ENCODE results near the gene XYLT1.

XYLT1 gene

DNA sequence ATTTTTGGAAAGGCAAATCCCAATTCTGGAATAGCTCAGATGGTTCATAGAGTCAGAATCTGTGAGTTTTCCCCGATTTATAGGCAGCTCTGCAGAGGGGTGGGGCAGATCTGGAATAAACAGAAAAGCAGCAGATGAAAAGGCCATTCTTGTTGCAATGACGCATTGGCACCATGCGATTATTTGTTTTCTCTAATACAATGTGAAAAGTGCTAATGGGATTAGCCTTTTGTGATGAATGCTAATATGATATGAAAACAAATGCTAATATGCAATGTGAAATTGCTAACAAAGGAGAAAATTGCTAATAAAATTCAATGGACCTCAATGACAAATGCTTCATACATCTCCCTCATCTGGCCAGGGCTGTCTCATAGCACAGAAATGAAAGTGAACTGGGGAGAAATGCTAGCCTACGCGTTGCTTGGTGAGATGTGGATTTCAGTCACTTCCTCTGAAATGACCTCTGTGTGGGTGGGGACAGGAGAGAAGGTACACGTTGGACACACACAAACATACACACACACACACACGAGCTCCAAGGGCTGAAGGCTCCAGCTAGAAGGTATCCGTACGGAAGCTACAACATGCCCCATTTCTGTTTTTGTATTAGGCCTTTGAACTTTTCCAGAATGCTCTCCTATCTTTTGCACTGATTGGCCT lies 394.5 kb downstream of the XYLT1 start:
- DNase-seq, result no peak

DNA sequence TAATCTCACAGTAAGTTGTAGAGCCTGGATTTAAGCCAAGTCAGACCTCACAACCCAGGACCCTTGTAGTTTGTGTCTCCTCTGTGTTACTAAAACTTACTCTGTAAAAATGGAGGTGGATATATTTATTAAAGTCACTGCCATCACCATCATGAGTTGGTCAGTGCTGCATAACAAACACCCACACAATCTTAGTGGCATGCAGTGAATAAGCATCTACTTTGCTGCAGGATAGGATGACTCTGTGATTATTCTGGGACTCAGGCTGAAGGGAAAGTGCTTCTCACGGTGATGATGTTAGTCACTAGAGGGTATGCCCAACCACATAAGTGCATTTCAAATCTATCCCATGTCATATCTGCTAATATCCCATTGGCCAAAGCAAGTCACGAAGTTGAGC lies 398.7 kb downstream of the XYLT1 start:
- no peak for DNase-seq

DNA sequence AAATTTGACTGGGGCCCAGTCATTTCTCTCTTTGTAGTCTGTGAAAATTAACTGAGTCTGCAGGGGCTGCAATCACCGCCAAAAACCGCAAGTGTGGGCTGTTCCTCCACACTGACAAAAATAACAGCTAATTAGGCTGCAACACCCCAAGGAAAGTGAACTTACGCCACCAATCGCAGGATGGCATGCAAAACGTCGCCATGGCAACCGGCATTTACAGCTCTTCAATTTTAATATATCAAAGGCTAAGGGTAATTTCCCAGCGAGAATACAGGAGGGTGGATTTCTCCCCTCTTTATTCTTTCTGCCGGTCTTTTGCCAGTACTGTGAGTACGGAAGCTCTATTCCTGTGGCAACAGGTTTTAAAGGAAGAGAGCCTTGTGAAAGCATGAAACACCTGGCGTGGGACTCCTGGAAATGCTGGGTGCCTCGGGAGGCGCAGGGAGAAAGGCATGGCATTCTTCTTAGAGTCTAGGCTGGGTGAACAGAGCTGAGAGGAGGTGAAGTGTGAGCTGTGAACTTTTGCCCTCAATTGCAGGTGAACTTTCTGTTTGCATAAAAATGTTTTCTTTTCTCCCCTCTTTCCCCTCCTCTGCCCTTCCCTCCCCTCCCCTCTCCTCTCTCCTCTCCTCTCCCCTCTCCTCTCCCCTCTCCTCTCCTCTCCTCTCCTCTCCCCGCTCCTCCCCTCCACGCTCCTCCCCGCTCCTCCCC lies 399.7 kb downstream of the XYLT1 start:
- peak; percentile 85 for DNase-seq

DNA sequence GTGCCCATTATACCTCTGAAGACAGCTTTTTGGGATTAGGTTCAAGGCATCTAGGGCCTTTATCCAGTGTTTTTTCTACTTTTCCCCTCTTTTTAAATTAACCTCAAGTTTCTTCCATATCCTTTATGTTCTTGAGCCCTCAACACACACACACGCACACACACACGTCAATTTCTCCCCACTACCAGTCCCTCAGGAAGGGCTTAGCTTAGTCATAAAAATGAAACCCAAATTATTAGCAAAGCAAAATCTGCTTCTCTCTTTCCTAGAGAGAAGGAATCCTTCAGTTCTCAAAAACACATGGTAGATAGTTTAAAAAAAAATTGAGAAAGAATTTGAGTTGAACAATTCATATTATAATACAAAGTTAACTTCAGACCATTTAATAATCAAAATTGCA lies 401.1 kb downstream of the XYLT1 start:
- no peak for DNase-seq

DNA sequence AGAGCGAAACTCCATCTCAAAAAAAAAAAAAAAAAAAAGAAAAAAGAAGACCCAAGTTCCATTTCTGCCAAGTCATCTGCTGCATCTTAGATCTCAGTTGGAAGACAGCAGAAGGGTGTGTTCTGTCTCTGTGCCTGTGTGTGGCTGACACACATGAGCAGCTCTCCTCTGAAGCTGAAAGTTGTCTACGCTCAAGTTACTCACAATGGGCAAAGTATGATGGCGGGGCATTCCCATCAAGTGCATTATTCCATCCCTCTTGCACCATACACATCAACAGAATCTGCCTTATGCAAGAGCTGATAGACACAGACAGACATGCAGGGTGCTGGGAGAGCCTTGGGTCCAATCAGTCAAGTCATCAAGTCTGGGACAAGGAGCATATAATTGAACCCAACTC lies 402.2 kb downstream of the XYLT1 start:
- no peak for DNase-seq

DNA sequence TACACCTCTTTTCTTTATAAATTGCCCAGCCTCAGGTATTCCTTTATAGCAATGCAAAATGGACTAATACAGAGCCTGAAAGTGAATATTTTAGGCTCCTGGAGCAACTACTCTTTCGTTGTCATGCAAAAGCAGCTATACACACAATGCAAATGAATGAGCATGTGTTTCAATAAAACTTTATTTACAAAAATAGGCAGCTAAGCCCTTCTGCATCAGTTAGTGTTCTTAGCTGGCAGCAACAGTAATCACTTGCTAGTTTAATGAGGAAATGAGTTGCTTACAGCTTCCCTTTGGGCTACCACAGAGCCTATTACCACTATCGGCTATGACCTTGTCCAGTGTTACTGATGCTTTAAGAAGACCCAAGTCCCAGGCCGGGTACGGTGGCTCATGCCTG lies 402.9 kb downstream of the XYLT1 start:
- no peak for DNase-seq

DNA sequence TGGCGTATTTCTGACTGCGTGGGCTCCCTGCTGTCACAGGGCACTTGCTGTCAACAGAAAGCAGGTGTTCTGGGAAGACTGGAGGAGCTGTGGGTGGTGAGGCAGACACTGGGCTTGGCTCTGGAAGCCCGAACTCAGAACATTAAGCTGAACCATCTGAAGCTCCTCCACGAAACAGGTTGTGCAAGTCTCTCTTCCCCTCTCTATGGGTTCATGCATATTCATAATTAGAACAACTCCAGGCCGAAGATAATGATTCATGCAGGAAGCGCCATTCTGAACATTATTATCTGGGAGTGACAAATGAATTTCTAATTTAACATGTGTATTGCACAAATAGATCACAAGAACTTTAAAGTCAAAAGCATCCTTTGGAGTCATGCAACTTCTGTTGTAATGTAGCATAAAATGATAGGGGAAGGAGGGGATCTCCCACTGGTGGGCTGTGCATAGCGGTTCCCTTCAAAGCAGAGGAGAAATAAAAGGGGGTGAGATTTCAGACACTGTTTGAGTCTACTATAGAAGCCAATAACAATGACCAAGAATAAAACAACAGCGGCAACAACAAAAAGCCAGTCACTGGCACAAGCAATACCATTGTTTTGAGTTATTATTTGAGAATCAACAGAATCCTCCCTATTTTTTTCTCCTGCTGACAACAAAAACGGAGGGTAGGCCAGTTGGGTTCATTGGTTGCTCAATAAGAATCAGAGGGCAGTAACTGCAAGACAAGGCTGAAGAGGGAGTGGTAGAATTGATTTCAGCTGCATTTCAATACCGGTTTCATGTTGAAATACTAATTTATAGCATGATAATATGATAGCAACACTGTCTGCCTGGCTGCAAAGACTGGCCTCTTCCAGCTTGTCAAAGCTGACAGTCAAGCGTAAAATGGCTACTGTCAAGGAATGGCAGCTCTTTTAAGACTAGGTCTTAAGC lies 407.3 kb downstream of the XYLT1 start:
- DNase-seq, result no peak

DNA sequence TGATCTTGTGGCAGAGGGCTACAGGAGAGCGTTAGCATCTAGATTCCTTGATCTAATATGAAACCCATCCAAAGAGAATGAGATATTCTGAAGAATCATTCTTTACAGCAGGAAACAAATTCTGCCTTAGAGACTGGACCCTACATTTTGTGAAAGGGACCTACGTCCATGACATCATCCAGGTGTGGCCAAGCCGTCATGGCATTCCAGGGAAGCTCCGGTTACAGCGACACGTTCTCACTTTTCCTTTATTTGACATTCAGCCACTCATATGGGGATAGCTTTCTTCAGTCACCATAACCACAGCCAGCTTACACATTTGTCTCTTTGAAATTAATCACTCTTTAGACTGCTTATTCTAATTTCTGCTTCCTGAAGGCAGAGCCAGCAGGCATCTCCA lies 408.1 kb downstream of the XYLT1 start:
- no peak for DNase-seq

DNA sequence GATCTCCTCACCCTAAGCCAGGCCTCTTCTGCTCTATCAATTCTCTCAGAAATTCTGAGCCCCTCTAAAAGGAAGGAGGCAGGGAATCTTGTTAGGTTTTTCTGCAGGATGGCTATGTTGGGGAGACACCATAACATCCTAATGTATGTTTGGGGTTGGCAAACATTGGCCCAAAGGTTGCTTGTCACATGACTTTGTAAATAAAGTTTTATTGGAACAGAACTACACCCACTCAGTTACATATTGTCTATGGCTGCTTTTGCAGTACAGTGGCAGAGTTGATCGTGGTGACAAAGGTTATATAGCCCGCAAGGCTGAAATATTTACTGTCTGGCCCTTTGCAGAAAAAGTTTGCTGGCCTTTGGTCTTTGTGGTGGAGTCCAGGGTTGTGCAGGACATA lies 409.4 kb downstream of the XYLT1 start:
- no peak for DNase-seq

DNA sequence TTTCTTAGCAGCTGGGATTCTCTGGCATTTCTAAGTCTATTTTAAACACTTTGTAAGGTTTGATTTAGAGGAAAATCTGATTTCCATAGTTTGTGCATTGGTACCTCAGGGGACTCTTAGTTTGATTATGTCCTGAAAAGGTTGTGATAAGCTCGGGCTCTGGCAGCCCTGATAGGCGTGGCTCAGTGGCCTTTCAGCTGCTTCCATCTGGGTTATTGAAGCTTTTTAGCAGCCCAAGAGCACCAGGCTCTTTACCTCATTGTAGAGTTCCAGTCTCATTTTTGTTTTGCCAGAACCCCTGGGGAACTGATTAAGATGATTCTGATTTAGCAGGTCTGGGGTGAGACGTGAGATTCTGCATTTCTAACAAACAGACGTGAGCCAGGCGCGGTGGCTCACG lies 412.3 kb downstream of the XYLT1 start:
- DNase-seq, result peak; percentile 11

DNA sequence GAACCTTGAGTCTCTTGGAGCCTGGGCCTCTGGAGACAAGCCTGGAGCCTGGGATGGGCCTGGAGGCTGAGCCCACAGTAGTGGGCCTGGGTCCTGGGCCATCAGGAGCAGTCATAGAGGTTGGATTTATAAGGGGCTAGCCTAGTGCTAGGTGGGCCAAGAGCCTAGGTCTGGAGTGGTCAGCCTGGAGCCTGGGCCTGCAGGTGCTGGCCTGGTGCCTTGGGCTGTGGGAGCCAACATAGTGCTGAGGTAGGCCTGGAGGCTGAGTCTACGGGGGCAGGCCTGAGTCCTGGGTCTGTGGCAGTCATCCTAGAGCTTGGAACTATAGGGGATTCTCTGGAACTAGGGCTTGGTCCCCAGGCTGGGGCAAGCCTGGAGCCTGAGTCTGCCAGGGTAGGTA lies 414.1 kb downstream of the XYLT1 start:
- DNase-seq, result no peak

DNA sequence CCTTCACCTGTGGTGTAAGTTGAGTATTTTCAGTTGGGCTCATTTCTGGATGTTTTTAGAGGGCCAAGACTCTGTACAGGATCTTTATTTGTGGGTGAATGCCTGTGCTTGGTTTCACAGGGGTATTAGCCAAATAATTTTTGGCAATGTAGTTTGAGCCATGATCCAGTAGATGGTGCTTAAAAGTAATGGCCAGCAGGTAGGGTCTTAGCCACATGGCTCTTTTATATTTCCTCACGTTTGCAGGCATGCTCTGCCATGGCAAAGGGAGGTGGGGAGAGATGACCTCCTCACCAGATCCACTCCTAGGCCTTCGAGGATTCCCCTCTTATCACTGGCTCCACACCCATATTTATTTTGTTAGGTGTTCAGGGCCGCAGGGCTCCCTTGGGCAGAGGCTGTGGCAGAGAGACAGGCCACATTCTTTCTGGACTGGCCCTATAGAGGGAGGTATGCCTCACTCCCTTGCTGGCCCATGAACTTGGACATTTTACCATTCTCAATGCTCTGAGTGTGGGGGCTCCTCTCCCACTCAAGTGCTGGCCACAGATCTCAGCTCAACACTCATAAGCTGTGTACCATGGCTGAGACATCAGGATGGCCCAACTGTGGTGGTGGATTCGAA lies 417.1 kb downstream of the XYLT1 start:
- DNase-seq, result no peak

Measured in hematopoietic multipotent progenitor cell treated with erythropoietin and hydrocortisone succinate and interleukin-3 and kit ligand, for 4 days (in vitro differentiated cells).